Measurements from ENCODE around the gene GPN1. TPM values are rescaled to one million over a fixed set of nuclear protein-coding genes. Genes with fewer than 3 reads are reported as not detected.
"Not testable (repeated sequence)": the region's sequence is repeated elsewhere in the genome, so short reads cannot be mapped to it uniquely, and the experiment has no call there.

Gene GPN1
- total RNA-seq, 1 donor from 2014 or later: 40.5 TPM

DNA sequence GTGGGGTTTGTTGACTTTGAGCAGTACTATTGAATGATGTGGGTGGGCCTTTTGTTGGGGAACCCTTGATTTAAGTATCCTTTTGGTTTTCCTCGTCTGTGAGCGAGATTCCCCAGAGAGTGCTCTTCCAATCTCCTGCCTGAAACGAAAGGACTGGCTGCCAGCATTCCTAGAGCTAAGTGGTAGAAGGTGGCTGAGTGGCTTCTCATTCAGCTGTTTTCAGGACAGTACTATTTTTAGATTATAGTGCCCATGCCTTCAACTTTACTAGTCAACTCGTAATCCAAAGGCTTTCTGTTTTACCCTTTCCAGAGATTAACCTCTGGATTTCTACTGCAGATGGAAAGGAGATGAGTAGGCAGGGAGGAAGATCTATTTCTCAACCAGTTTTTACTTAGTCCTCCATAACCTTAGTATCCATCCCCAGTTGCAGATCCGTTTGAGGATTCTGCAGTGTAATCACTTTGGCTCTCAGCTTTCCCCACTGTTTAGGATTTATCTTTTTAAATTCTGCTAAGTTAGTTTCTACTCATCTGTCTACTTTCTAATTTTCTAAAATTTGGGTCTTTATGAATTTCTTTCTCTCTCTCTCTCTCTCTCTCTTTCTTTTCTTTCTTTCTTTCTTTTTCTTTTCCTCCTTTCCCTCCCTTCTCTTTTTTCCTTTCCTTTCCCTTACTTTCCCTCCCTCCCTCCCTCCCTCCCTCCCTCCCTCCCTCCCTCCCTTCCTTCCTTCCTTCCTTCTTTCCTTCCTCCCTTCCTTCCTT is 44.1 kb downstream of the GPN1 start:
- DNase-seq: no peak

DNA sequence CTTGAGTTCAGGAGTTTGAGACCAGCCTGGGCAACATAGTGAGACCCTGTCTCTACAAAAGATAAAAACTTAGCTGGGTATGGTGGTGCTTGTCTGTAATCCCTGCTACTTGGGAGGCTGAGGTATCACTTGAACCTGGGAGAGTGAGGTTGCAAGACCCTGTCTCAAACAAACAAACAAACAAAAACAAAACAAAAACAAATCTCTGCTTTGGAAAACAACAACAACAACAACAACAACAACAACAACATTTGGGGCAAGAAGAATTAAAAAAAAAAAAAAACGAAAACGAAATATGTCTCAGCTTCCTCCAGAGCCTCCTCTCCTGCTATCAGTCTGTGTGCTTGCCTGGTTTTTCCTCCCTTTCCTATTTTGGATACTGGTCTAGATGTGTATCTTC is 51.7 kb downstream of the GPN1 start:
- no peak for DNase-seq

DNA sequence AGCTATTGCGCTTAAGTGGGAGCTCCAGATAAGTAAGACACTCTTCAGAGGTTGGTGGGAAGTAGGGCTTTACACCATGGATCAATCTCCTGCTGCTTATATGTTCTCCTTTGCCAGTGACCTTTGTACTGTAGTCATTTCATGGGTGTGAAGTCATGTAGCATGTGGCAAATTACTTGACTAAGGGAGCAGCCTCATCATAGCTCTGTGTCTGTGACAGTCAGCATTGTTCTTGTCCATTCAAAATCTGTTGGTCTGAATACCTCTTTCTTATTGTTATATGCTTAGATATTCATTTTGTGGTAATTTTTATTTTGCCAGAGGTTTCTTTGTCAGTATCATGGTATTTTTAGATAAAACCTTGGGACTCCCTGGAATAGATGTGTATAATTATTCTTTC is 53.0 kb downstream of the GPN1 start:
- DNase-seq: peak; percentile 47

DNA sequence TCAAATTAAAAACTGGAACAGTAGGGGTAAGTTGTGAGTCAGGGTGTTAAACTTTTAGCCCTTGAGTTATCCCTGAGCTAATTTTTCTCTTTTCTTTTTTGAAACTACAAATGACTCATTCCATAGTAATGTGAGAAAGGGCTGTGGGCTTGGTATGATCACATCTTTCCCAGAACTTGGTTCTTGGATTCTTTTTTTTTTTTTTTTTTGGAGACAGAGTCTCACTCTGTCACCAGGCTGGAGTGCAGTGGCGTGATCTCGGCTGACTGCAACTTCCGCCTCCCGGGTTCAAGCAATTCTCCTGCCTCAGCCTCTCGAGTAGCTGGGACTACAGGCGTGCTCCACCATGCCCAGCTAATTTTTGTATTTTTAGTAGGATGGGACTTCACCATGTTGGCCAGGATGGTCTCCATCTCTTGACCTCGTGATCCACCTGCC is 53.5 kb downstream of the GPN1 start:
- DNase-seq: peak; percentile 81

DNA sequence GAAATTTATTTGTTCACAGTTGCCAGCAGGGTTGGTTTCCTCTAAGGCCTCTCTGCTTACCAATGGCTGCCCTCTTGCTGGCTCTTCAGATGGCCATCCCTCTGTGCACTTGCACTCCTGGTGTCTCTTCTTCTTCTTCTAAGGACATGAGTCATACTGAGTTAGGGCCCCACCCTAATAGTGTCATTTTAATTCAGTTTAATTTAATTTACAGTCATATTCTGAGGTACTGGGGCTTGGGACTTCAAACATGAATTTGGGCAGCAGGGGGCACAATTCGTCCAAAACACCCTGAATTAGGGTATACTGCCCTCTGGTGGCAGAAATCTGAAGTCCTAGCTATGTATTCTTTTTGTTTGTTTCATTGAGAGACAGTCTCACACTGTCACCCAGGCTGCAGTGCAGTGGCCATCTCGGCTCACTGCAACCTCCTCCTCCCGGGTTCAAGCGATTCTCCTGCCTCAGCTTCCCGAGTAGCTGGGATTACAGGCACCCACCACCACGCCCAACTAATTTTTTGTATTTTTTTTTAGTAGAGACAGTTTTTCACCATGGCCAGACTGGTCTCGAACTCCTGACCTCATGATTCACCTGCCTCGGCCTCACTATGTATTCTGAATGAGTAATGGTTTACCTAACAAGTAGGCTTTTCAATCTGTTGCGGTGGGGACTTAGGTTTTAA is 54.7 kb downstream of the GPN1 start:
- peak; percentile 97 for DNase-seq

DNA sequence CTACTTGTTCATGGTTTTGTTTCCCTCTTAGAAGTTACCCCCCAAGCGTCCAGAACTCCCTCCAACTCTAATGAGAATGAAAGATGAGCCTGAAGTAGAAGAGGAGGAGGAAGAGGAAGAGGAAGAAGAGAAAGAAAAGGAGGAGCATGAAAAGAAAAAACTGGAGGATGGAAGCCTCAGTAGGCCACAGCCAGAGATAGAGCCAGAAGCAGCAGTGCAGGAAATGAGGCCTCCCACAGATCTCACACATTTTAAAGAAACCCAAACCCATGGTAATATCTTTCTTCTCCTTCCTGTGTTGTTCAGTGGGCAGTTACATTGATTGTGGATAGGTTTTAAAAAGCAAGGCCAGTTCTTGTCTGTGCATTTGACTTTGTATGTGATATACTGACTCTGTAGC is 56.2 kb downstream of the GPN1 start:
- DNase-seq: not testable (repeated sequence)

DNA sequence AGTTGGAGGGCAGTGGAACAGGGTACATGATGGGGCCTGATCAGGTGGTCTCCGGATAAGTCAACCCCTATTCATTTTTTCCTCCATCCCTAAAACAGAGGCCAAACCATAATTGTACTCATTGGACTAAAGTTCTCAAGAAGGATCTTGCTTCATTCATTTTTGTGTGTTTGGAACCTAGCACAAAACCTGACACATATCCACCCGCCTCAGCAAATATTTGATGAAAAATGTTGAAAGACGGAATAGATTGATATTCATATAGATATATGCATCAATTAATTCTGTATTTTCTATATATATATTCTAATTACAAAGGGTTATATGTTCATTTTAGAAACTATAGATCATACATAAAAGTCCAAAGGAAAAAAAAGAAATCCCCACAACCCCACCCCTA is 56.7 kb downstream of the GPN1 start:
- DNase-seq: no peak

DNA sequence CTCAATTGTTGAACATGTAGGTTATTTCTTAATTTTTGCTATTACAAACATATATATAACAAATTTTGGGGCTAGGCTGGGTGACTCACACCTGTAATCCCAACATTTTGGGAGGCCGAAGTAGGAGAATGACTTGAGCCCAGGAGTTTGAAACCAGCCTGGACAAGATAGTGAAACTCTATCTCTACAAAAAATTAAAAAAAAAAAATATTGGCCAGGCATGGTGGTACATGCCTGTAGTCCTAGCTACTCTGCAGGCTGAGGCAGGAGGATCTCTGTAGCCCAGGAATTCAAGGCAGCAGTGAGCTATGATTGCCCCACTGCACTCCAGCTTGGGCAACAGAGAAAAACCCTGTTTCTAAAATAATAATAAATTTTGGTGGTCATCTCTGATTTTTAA is 58.4 kb downstream of the GPN1 start:
- no peak for DNase-seq

DNA sequence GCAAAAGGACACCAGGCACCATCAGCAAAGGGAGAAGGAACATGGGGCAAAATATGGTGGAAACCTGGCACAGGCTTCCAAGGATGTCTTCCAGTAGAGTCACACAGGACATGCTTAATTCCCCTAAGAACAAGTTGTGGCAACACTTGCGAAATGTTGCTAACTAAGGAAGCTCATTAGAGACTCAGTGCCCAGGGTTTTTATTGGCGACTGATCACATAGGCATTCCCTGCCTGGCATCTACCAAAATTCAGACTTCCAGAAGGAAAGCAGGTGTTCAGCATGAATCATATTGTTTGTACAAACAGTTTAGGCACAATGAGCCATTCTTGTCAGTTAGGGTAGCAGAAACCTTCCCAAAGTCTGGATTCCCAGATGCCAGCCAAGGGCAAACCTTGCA is 60.6 kb downstream of the GPN1 start:
- no peak for DNase-seq

DNA sequence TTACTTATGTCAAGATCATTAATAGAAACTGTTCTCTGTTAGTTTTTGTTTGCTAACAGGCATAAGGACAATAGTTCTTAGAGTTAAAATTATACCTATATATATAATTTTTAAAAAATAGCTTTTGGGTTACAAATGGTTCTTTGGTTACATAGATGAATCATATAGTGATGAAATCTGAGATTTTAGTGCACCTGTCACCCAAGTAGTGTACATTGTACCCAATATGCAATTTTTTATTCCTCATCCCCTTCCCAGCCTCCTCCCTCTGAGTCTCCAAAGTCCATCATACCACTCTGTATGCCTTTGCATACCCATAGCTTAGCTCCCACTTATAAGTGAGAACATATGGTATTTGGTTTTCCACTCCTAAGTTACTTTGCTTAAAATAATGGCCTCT is 61.2 kb downstream of the GPN1 start:
- no peak for DNase-seq

DNA sequence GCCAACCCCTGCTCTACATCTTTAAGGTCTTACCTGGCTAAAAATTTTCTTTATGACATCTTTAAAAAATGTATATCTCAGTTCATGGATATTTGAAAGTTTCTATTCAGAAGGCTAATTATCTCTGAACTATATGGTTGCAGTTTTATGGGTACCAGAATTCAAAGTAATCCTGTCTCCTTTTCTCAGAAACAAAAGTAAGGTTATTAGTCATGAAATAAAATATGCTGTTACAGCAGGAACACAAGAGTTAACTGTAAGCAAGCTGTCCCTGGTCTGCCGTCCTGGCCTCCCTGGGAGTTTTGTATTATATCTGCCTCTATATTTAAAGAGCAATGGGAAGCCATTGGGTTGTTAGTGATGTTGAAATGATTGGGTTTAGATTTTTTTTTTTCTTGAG is 68.8 kb downstream of the GPN1 start:
- DNase-seq: no peak

Other genes with a start within 250 kb of the GPN1 start
- gene ZNF513, start 248.3 kb upstream of the GPN1 start, total RNA-seq: 8.0 and 9.3 TPM in 2 replicates
- 109 and 164 TPM in 2 replicates for gene PPM1G, start 219.5 kb upstream of the GPN1 start, total RNA-seq
- 122 and 132 TPM in 2 replicates for gene NRBP1, start 200.4 kb upstream of the GPN1 start, total RNA-seq
- 0.47 and 0.51 TPM in 2 replicates for gene KRTCAP3, start 186.7 kb upstream of the GPN1 start, total RNA-seq
- gene IFT172, start 139.3 kb upstream of the GPN1 start, total RNA-seq: 13.9 and 17.2 TPM in 2 replicates
- 14.5 and 17.9 TPM in 2 replicates for gene FNDC4, start 133.8 kb upstream of the GPN1 start, total RNA-seq
- gene GCKR, start 132.2 kb upstream of the GPN1 start, total RNA-seq: 0.05 and 0.85 TPM in 2 replicates
- 23.5 and 34.2 TPM in 2 replicates for gene ZNF512, start 46.0 kb upstream of the GPN1 start, total RNA-seq
- 2.7 and 2.8 TPM in 2 replicates for gene CCDC121, start within 50 bp of the GPN1 start, total RNA-seq
- gene SUPT7L, start 34.6 kb downstream of the GPN1 start, total RNA-seq: 14.8 and 27.6 TPM in 2 replicates
- 31.3 and 39.2 TPM in 2 replicates for gene SLC4A1AP, start 34.8 kb downstream of the GPN1 start, total RNA-seq
- 94.3 and 98.2 TPM in 2 replicates for gene MRPL33, start 142.7 kb downstream of the GPN1 start, total RNA-seq

Measured in dermis blood vessel endothelial cell (primary cell).